C4-2B (cell line): ENCODE data around the gene TMEM256.

Experiments
- ZFX ChIP-seq: fragments of 450-650 bp; IDR thresholded peaks from 2 replicates; pipeline ENCODE4 v1.6.1; 2017
- TF ChIP-seq, protein P1 (sequence below): fragments of 450-650 bp; conservative IDR thresholded peaks from 2 replicates; pipeline ENCODE4 v1.5.1; 2017; ENCODE audit warnings: mild to moderate bottlenecking

- TF ChIP-seq, protein P1, sequence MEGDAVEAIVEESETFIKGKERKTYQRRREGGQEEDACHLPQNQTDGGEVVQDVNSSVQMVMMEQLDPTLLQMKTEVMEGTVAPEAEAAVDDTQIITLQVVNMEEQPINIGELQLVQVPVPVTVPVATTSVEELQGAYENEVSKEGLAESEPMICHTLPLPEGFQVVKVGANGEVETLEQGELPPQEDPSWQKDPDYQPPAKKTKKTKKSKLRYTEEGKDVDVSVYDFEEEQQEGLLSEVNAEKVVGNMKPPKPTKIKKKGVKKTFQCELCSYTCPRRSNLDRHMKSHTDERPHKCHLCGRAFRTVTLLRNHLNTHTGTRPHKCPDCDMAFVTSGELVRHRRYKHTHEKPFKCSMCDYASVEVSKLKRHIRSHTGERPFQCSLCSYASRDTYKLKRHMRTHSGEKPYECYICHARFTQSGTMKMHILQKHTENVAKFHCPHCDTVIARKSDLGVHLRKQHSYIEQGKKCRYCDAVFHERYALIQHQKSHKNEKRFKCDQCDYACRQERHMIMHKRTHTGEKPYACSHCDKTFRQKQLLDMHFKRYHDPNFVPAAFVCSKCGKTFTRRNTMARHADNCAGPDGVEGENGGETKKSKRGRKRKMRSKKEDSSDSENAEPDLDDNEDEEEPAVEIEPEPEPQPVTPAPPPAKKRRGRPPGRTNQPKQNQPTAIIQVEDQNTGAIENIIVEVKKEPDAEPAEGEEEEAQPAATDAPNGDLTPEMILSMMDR, result no peak
- no peak for TF ChIP-seq ZFX
These were observed 41.1 kb upstream of the TMEM256 start, which contains the start of gene CHRNB1 for GRCh38 chr17:7444682-7445618.
